ENCODE measurements around the gene CXCL12.

Gene CXCL12

GRCh38 chr10:44361109-44361508 is 23.8 kb downstream of the CXCL12 start:
- DNase-seq, result no peak

- no peak for DNase-seq
These were observed 26.7 kb downstream of the CXCL12 start for GRCh38 chr10:44358080-44358771.

- DNase-seq, result no peak
These were observed 27.8 kb downstream of the CXCL12 start for GRCh38 chr10:44357023-44357540.

- DNase-seq, result no peak
These were observed 28.5 kb downstream of the CXCL12 start for GRCh38 chr10:44356139-44357022.

GRCh38 chr10:44355630-44356029 is 29.3 kb downstream of the CXCL12 start:
- DNase-seq, result no peak

GRCh38 chr10:44354771-44355170 is 30.1 kb downstream of the CXCL12 start:
- DNase-seq, result no peak

- DNase-seq, result no peak
These were observed 31.2 kb downstream of the CXCL12 start for GRCh38 chr10:44353721-44354120.

GRCh38 chr10:44353128-44353390 is 31.8 kb downstream of the CXCL12 start:
- no peak for DNase-seq

- no peak for DNase-seq
These were observed 32.4 kb downstream of the CXCL12 start for GRCh38 chr10:44352316-44353127.

GRCh38 chr10:44348496-44348895 is 36.4 kb downstream of the CXCL12 start:
- no peak for DNase-seq

- DNase-seq, result no peak
These were observed 37.1 kb downstream of the CXCL12 start for GRCh38 chr10:44347609-44348400.

GRCh38 chr10:44344727-44345126 is 40.2 kb downstream of the CXCL12 start:
- no peak for DNase-seq

- no peak for DNase-seq
These were observed 41.1 kb downstream of the CXCL12 start for GRCh38 chr10:44343843-44344242.

GRCh38 chr10:44341886-44342285 is 43.0 kb downstream of the CXCL12 start:
- no peak for DNase-seq

- no peak for DNase-seq
These were observed 44.3 kb downstream of the CXCL12 start for GRCh38 chr10:44340557-44340956.

- DNase-seq, result no peak
These were observed 45.7 kb downstream of the CXCL12 start for GRCh38 chr10:44339218-44339617.

- no peak for DNase-seq
These were observed 47.8 kb downstream of the CXCL12 start for GRCh38 chr10:44337081-44337480.

GRCh38 chr10:44335330-44336021 is 49.4 kb downstream of the CXCL12 start:
- no peak for DNase-seq

- DNase-seq, result no peak
These were observed 50.2 kb downstream of the CXCL12 start for GRCh38 chr10:44334621-44335184.

GRCh38 chr10:44334091-44334490 is 50.8 kb downstream of the CXCL12 start:
- DNase-seq, result no peak

GRCh38 chr10:44333511-44333910 is 51.4 kb downstream of the CXCL12 start:
- DNase-seq, result no peak

- no peak for DNase-seq
These were observed 52.4 kb downstream of the CXCL12 start for GRCh38 chr10:44332465-44332864.

Data from MV-4-11 (cell line).